ENCODE results near the gene CNTFR.
A peak's percentile ranks its signal among the peaks of the same experiment; 100 is the strongest.

CNTFR gene

GRCh38 chr9:34635556-34635955, 46.0 kb upstream of the CNTFR start:
- no peak for TF ChIP-seq CTCF (IDR thresholded peaks at IDR 0.05; ENCODE audit: insufficient read depth, low read length, missing control alignments)
- POLR2A ChIA-PET, result interaction anchor here (0.6 to 0.7 kb wide), 2 partner anchors 11 to 21 kb away, joined by 3 read pairs; partner anchors contain the start of gene GALT
- no peak overlapping the region for H3K4me3 ChIP-seq (ENCODE audit: low read depth, low read length)
- CTCF ChIA-PET, result interaction anchor here (0.9 to 10.9 kb wide), 13 partner anchors 10 to 303 kb away, joined by 4 to 274 read pairs (median 14); partner anchors contain the start of genes DCTN3, GALT and RPP25L
- no peak for DNase-seq (ENCODE audit: low read depth, low spot score)

GRCh38 chr9:34634551-34635248, 45.2 kb upstream of the CNTFR start:
- CTCF ChIA-PET, result interaction anchor here (0.6 to 10.9 kb wide), 35 partner anchors 9 to 303 kb away, joined by 3 to 274 read pairs (median 6); partner anchors contain the start of genes DCTN3, ENHO, GALT and IL11RA
- no peak for TF ChIP-seq CTCF (IDR thresholded peaks at IDR 0.05; ENCODE audit: insufficient read depth, low read length, missing control alignments)
- no peak for DNase-seq (ENCODE audit: low read depth, low spot score)
- POLR2A ChIA-PET, result interaction anchor here (0.5 to 0.6 kb wide), 3 partner anchors 15 to 1094 kb away, joined by 3 read pairs; partner anchors contain the start of gene DCTN3
- no peak overlapping the region for H3K4me3 ChIP-seq (ENCODE audit: low read depth, low read length)

GRCh38 chr9:34633851-34634550, 44.5 kb upstream of the CNTFR start:
- DNase-seq (ENCODE audit: low read depth, low spot score), result no peak
- no peak overlapping the region for H3K4me3 ChIP-seq (ENCODE audit: low read depth, low read length)
- TF ChIP-seq CTCF (IDR thresholded peaks at IDR 0.05; ENCODE audit: insufficient read depth, low read length, missing control alignments), result peak; percentile 82
- POLR2A ChIA-PET, result interaction anchor here (0.5 to 0.6 kb wide), 2 partner anchors 14 to 270 kb away, joined by 3 read pairs; partner anchors contain the start of gene DCTN3
- CTCF ChIA-PET, result interaction anchor here (0.6 to 10.9 kb wide), 32 partner anchors 9 to 302 kb away, joined by 3 to 274 read pairs (median 6); partner anchors contain the start of genes DCTN3, ENHO, GALT and IL11RA

GRCh38 chr9:34633166-34633565, 43.6 kb upstream of the CNTFR start:
- DNase-seq (ENCODE audit: low read depth, low spot score), result no peak
- TF ChIP-seq CTCF (IDR thresholded peaks at IDR 0.05; ENCODE audit: insufficient read depth, low read length, missing control alignments), result no peak
- no peak overlapping the region for H3K4me3 ChIP-seq (ENCODE audit: low read depth, low read length)
- ChIA-PET POLR2A (interaction anchor here (0.5 kb wide), 1 partner anchor 269 kb away, joined by 3 read pairs; no protein-coding TSS in a partner anchor), CTCF (interaction anchor here (1.0 to 10.9 kb wide), 15 partner anchors 8 to 131 kb away, joined by 3 to 274 read pairs (median 11); partner anchors contain the start of genes DCTN3, GALT, IL11RA and RPP25L)

- no peak for TF ChIP-seq CTCF (IDR thresholded peaks at IDR 0.05; ENCODE audit: insufficient read depth, low read length, missing control alignments)
- no peak for DNase-seq (ENCODE audit: low read depth, low spot score)
- ChIA-PET POLR2A (no interaction called here), CTCF (interaction anchor here (1.1 to 10.9 kb wide), 9 partner anchors 9 to 83 kb away, joined by 3 to 274 read pairs (median 6); partner anchors contain the start of genes DCTN3, GALT and RPP25L)
- H3K4me3 ChIP-seq (ENCODE audit: low read depth, low read length), result no peak overlapping the region
Observed at GRCh38 chr9:34630402-34631154, 41.1 kb upstream of the CNTFR start.
